ENCODE results near the gene ADH5. TPM values are rescaled to one million over a fixed set of nuclear protein-coding genes. Genes with fewer than 3 reads are reported as not detected.

Gene ADH5
- total RNA-seq, 4 donors from 2014 or later = 220 to 333 (median 251) TPM

DNA sequence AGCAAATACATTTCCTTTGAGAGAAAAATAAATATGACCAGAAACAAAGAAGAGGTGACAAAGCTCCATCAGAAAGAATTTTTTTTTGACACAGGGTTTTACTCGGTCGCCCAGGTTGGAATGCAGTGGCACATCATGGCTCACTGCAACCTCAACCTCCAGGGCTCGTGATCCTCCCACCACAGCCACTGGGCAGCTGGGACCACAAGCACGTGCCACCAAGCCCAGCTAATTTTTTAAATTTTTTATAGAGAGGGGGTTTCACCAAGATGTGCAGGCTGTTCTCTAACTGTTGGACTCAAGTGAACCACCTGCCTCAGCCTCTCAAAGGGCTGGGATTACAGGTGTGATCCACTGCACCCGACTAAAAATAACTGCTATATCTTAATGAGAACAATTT is 10.3 kb downstream of the ADH5 start:
- TF ChIP-seq CTCF (IDR thresholded peaks at IDR 0.05; ENCODE audit: low read depth) = no peak

DNA sequence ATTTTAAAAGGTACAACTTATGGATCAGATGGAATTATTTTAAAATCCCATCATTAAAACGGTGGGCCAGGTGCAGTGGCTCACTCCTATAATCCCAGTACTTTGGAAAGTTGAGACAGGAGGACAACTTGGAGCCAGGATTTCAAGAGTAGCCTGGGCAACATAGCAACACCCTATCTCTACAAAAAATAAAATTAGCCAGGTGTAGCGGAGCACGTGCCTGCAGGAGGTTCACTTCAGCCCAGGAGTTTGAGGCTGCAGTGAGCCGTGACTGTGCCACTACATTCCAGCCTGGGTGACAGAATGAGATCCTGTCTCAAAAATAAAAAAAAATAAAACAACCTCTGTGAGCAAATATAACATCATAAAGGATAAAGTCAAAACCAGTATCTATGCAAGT is 11.4 kb downstream of the ADH5 start:
- no peak for TF ChIP-seq CTCF (IDR thresholded peaks at IDR 0.05; ENCODE audit: low read depth)

- TF ChIP-seq CTCF (IDR thresholded peaks at IDR 0.05; ENCODE audit: low read depth) = no peak
Observed at GRCh38 chr4:99076292-99076976, 12.2 kb downstream of the ADH5 start.

- no peak for TF ChIP-seq CTCF (IDR thresholded peaks at IDR 0.05; ENCODE audit: low read depth)
Observed at GRCh38 chr4:99074816-99075215, 13.8 kb downstream of the ADH5 start.

- no peak for TF ChIP-seq CTCF (IDR thresholded peaks at IDR 0.05; ENCODE audit: low read depth)
Observed at GRCh38 chr4:99071159-99071558, 17.4 kb downstream of the ADH5 start.

DNA sequence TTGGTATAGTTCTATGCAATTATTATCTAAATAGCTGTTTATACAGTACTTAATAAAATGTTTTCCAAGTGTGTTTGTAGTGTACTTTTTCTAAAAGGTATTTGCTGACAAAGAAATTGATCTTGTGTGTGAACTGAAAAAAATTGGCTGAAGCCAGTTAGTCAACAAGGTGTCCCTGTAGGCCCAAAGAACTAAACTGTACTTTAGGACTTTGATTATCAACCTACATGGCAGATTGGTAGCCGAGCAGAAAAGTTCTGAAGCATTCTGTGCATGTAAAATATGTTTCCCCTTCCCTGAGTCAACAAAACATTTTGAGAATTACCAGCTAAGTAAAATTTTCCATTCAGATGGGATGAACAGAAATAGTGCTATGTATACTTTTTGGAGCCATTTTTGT is 21.0 kb downstream of the ADH5 start:
- no peak for TF ChIP-seq CTCF (IDR thresholded peaks at IDR 0.05; ENCODE audit: low read depth)

- no peak for TF ChIP-seq CTCF (IDR thresholded peaks at IDR 0.05; ENCODE audit: low read depth)
Observed at GRCh38 chr4:99062120-99062519, 26.5 kb downstream of the ADH5 start.
